ENCODE data around the gene ATP2B1.

ATP2B1 gene

GRCh38 chr12:89690925-89691324 is 17.7 kb downstream of the ATP2B1 start:
- DNase-seq: no peak

GRCh38 chr12:89689306-89689705 is 19.3 kb downstream of the ATP2B1 start:
- no peak for DNase-seq

DNA sequence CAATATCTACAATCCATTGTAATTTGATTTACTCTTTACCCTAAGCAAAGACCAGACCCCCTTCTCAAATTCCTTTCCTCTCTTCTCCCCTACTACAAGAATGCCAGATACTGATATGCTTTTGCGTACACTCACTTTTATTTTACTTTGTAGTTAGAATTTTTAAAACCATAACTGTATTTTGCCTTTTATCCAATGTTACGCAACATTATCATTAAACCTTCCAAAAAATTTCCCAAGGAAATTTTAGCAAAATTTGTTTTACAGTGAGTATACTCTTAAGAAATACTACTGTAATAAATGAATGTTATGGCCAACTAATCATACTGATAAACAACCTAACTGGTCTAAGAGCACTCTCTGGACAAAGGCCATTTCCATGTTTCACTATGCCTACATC is 22.3 kb downstream of the ATP2B1 start:
- DNase-seq: no peak

GRCh38 chr12:89685363-89685972 is 23.2 kb downstream of the ATP2B1 start:
- DNase-seq: no peak

DNA sequence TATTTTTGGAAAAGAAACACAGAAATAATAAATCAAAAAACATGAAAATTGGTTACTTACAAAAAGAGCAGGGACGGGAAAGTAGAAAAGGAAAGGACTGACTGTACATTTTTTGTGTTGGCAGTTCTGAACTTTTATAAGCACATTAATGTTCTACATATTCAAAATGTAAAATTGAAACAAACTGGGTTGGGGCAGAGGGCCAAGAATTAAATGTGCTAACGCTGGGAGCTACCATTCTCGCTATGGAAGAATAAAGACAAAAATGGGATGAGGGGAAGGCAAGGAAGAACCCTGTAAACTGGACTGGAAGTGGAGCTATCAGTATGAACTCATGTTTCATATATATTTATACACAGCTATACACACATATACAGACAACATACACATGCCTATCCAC is 24.5 kb downstream of the ATP2B1 start:
- DNase-seq: no peak

DNA sequence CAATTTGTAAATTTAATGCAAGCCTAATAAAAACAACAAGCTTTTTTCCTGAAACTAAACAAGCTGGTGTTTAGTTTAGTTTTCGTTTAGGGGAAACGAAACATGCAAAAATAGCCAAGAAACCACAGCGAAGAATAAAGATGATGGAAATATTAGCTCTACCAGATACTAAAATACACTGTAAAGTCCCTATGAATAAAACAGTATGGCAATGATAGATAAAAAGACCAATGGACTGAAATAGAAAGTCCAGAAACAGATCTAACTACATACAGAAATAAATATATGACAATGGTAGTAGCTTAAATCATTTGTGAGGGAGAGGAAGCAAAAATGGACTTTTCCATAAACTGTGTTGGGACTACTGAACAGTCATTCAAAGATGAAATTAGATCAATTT is 26.4 kb downstream of the ATP2B1 start:
- DNase-seq: no peak

GRCh38 chr12:89680409-89680808 is 28.2 kb downstream of the ATP2B1 start:
- no peak for DNase-seq

DNA sequence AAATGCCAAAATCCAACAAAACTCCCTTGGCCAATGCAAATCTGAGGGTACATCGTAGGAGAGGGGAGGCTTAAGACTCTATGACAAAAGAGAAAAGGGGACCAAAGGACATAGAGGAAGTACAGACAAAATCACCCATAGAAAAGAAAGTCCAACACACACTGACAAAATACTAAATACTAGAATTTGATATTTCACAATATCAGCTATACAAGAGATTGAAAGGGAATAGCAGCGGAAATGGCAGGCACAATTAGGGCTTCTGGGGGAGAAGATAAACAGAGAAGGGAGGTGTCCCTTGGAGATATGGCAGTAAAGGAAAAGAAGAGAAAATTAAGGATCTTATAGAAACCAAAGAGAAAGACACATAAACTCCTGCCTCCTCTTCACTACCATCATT is 29.0 kb downstream of the ATP2B1 start:
- no peak for DNase-seq

GRCh38 chr12:89678225-89678624 is 30.4 kb downstream of the ATP2B1 start:
- DNase-seq: no peak

GRCh38 chr12:89676930-89677329 is 31.7 kb downstream of the ATP2B1 start:
- DNase-seq: no peak

DNA sequence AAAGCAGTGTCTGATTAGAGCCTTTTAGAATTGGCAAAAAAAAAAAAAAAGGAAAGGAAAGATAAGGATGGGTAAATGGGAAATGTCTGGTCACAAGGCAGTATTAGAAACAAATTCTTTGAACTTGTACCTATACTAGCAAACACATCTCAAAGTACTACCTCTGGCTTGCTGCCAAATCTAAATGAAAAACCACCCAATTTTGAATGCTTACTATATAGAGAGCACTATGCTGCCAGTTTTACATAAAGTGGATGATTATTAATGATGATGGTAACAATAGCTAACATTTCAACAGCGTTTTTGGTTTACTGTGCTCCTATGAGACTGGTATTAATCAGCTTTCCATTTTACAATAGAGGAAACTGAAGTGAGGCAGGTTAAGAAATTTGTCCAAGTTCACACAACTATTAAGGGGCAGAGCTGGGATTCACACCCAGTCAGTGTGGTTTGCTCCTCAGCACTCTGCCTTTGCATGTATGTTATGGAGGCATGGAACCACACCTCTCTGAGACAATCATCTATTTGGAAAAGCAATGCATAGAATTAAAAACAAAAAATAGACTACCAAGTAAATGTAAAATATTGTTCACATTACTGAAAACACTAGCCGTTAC is 34.2 kb downstream of the ATP2B1 start:
- no peak for DNase-seq

- DNase-seq: no peak
Observed at GRCh38 chr12:89673603-89674002, 35.0 kb downstream of the ATP2B1 start.

GRCh38 chr12:89672589-89672979 is 36.1 kb downstream of the ATP2B1 start:
- DNase-seq: no peak

DNA sequence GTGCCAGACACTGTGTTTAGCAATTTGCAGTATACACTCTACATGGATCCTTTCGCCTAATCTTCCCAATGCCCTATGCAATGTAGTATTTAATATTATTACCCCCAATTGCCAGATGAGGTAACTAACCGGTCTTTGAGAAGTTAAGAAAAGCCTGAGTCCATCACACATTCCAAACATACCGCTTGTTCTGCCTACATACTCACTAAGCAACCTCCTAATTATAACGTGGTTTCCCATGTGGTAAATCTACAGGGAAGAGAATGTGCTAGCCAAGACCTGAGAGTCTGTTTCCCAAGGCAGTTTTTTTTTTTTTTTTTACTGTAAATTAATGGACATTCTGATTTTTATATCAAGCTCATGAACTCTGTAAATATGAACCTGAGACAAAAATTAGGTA is 37.2 kb downstream of the ATP2B1 start:
- DNase-seq: no peak

DNA sequence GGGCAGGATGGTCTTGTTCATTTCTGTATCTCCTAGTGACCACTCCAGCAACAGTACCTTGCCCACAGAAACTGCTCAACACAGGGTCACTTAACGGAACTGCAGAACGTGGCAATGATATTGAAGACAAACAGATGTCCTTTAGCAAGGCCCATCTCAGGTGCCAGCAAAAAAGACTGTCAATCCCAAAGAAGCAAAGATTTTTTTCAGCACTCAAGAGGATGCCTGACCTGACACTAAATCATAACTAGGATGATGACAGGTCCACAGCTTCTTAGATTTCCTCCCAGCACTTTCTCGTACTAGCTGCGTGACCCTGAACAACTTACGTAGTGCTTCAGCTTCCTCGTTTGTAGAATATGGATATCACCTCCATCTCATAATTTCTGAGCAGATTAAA is 39.4 kb downstream of the ATP2B1 start:
- DNase-seq: no peak

DNA sequence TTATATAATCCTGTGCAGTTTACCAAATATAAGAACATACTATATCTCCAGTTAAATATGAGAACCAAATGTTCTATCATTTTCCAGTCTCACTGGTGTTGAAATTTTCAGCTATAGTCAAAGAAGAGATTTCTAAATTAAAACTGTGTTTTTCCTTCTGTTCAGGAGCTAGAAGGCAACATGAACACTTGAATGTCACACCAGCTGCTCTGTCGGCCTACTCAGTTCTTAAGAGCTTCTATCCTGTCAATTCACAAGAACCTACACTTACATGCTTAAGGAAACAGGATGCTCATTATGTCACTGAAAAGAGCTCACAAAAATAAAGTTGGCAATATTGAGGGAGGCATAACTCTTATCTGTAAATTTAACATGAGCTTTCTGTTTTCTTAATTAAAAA is 43.1 kb downstream of the ATP2B1 start:
- no peak for DNase-seq

- DNase-seq: no peak
Observed at GRCh38 chr12:89664441-89664840, 44.2 kb downstream of the ATP2B1 start.

GRCh38 chr12:89663577-89664357 is 44.9 kb downstream of the ATP2B1 start:
- DNase-seq: no peak

DNA sequence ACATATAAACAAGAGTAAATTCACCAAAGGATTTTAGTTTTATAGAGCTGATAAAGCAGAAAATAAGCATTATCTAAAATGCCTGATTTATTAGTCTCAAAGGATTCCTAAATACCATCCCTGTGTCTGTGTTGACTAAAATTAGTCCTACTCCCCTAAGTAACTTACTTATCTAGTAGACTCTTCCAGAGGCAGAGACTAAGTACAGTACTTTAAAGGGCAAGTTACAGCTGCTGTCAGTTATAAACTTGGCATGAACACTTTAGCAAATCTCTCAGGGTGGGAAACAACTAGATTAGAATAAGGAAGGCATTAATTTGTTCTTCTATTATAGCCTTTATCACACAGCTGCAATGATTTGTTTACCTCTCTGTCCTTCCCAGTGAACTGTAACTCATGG is 46.0 kb downstream of the ATP2B1 start:
- no peak for DNase-seq

GRCh38 chr12:89661706-89662330 is 46.8 kb downstream of the ATP2B1 start:
- no peak for DNase-seq

DNA sequence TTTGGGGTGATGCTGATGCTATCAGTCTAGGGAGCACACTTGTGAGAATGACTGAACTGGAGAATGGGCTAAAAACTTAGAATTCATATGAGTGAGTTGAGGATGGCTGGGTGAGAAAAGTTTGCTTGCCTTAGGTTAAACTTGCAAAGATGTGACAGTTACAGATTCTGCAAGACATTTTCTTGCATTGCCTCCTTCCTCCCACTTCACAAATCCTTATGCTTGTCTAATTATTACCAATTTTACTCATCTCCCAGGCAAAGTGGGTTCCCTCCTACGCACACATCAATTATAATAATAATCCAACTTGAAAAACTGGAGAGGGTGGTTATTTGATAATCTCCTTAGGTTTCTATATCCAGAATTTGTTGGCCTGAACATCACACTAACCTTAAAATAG is 50.9 kb downstream of the ATP2B1 start:
- no peak for DNase-seq

- no peak for DNase-seq
Observed at GRCh38 chr12:89657066-89657465, 51.6 kb downstream of the ATP2B1 start.

DNA sequence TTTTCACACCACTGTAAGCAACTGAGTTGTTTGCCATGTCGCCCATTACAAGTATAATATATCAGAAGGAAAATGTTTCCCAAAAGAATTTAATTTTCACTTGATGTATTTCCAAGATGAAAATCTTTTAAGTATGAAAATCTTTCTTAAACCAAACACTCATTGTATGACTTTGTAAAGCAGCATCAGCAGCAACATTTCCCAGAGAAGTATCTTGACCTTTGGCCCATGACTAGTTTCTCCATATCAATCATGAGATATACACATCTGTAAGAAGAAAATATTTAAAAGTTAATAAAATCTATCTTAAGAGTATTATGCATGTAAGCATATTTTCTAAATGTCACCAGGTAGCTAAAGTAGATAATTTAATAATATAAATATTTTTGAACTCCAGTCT is 52.8 kb downstream of the ATP2B1 start:
- no peak for DNase-seq

DNA sequence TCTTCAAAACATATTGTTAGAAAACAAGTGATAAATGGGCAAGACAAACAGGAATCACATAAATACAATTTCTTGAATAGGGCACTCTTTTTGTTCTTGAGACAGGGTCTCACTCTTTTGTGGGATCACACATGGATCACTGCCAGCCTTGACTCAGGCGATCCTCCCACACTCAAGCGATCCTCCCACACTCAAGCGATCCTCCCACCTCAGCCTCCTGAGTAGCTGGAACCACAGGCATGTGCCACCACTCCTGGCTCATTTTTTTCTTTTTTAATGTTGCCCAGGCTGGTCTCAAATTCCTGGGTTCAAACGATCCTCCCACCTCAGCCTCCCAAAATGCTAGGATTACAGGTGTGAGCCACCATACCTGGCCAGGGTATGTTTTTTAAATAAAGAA is 57.4 kb downstream of the ATP2B1 start:
- DNase-seq: no peak
